OCI-M2 (cell line): ENCODE results near the gene SCYGR8.
"Not testable (repeated sequence)": the region's sequence is repeated elsewhere in the genome, so short reads cannot be mapped to it uniquely, and the experiment has no call there.

Experiments used
- DNase-seq: peaks from one replicate; lab custom pipeline; 2025; ENCODE audit not compliant: unreplicated experiment; lab: John Stamatoyannopoulos, UW

Gene SCYGR8, protein sequence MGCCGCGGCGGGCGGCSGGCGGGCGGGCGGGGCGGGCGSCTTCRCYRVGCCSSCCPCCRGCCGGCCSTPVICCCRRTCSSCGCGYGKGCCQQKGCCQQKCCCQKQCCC

DNA sequence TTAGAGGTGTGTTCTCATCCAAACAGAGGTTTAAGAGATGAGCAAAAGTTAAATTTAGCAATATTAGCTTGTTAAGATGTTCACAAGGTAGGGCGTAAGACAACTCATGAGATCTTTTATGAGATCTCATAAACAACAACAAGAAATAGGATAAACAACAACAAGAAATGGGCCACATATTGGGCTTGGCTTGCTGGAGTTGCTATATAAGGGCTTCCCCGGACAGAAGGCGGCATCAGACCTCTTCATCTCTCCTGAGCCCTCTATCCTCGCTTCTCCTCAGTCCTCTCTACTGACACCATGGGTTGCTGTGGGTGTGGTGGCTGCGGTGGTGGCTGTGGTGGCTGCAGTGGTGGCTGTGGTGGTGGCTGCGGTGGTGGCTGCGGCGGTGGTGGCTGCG is at the start of gene SCYGR8:
Gene SCYGR8 (plus strand): TSS at position 301 of the 400 bp plus-strand sequence. CDS start 0 bp downstream, at position 301.
- no peak for DNase-seq

DNA sequence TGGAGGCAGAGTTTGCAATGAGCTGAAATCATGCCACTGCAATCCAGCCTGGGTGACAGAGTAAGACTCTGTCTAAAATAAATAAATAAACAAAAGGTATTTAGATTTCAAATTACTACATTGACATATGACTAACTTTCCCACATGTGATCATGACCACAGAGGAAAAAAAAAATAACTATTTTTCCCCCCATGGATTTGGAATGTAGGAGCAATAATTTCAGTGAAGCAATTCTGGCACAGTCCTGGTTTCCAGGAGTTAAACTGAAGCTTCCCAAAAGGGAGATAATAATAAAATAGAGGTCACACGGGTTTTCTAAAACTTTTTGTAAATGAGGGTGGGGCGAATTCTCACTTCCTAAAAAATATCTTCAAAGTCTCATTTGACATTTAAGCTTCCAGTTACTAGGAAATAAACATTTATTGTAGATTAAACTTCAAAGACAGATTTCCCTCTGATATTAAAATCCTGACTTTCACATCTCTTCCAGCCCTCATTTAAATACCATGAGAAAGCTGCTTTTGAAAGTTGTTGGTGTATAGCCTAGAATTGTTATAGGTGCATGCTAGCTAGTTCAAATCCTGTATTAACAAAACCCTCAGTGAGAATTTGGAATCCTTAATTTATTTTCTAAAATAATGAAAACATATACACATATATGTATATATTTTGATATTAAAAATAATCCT is 48.6 kb upstream of the SCYGR8 start:
- DNase-seq, result no peak

DNA sequence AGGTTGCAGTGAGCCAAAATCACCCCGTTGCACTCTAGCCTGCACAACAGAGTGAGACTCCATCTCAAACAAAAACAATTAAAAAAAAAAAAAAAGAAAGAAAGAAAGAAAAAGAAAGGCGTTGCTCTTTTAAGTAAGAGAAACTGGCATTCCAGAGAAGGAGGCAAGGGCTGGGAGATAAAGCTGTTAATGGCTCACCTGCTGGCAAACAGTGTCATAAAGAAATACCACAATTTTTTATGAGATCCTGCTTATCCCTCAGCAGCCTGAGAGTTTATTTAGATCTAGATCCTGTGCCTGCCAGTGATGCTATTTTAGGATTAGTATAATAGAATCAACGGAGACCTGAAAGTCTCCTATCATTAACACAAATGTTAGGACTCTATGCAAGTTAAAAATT is 44.1 kb upstream of the SCYGR8 start:
- DNase-seq, result no peak

DNA sequence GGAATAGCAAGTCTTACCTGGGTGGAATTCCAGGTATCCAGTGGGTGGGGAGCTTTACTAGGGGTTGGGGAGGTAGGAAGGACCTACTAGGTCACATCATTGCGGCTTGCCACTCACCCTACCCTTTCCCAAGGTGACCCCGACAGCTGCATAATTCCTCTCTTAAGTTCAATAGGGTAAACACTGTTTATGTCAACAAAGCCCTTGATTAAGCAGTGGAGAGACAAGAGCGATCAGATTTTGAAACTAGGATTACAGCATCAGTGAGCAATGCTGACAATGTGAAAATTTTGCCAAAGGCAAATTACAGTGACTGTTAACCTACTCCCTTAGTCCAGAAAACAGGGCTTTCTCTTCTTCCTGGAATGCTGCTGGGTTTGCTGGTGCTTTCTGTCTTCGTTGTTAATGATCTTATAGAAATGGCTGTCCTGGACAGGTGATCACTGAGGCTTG is 42.4 kb upstream of the SCYGR8 start:
- no peak for DNase-seq

DNA sequence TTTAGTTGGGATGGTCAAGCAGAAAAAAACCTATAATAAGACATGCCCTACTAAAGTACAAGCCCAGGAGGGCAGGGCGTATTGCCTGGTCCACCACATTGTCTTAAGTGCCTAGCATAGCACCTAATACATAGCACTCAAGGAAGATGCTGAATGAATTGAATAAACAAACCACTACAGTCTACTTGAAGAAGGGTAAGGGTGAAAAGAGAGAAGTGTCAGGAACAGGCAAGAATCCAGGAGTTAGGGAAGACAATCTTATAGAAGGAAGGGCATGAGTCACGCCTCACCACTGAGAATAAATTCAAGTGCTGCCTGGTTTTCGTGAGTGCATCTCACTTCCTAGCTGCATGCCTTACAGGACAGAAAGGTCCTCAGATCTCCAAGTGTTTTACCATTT is 41.7 kb upstream of the SCYGR8 start:
- DNase-seq, result no peak

DNA sequence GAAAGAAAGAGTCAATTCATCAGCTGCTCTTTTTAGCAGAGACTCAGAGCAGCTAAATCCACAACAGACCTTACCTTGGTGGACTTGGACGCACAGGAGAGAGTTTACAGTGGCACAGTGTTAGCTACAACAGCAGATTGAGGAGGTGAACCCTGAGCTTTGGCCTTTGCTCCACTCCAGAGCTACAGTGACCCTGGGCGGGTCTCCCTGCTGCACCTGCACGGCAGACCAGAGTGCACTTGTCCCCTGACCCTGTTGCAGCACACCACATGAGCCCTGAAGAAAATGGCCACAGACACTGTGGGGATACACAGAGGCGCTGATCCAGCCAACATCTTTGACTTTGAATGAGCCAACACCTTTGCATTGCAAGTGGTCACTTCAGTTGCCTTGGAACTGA is 38.8 kb upstream of the SCYGR8 start:
- no peak for DNase-seq

DNA sequence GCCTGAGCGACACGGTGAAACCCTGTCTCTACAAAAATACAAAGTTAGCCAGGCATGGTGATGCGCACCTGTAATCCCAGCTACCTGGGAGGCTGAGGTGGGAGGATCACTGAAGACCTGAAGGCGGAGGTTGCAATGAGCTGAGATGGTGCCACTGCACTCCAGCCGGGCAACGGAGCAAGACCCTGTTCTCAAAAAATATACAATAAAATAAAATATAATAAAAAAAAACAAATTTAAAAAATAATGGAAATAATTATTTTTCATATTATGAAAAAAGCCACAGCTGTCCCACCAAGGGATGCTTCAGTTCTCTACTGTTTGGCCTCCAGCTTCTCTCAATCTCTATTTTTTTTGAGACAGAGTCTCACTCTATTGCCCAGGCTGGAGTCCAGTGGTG is 38.3 kb upstream of the SCYGR8 start:
- DNase-seq, result no peak

DNA sequence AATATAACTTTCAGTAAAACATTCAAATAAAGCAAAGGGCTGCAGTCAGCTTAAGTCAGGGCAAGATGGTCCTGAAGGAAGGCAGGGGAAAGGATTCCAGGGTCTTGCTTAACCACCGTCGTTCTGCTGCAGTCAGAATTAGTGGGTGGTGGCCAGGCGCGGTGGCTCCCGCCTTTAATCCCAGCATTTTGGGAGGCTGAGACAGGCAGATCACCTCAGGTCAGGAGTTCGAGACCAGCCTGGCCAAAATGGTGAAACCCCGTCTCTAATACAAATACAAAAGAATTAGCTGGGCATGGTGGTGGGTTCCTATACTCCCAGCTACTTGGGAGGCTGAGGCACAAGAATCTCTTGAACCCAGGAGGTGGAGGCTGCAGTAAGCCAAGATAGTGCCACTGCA is 34.7 kb upstream of the SCYGR8 start:
- DNase-seq, result no peak

DNA sequence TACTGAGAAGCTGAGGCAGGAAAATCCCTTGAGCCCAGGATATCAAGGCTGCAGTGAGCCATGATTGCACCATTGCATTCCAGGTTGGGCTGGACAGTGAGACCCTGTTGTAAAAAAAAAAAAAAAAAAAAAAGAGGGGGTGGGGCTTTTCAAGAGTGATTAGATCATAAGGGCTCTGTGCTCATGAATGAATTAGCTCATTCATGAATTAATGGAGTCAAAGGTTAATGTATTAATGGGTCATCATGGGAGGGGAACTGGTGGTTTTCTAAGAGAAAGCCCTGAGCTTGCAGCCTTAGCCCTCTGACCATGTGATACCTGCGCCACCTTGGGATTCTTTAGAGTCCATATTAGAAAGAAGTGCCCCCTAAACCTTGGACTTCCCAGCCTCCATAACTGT is 32.4 kb upstream of the SCYGR8 start:
- no peak for DNase-seq

DNA sequence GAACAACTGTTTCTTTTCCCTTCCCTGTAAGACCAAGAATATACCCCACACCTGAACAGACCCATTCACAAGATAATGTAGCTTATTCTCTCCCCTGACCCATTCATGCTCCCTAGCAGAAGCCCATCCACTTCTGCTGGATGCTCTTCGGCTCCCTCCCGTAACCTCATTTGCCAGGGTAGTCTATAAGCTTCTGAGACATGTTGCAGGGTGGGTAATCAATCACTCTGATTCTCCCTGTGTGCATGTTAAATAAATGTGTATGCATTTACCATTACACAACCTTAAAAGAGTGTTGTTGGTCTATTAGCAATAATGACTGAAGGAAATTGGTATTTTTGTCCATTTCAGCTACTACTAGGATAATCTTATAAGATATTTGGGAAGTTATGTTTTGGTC is 29.2 kb upstream of the SCYGR8 start:
- DNase-seq, result no peak

DNA sequence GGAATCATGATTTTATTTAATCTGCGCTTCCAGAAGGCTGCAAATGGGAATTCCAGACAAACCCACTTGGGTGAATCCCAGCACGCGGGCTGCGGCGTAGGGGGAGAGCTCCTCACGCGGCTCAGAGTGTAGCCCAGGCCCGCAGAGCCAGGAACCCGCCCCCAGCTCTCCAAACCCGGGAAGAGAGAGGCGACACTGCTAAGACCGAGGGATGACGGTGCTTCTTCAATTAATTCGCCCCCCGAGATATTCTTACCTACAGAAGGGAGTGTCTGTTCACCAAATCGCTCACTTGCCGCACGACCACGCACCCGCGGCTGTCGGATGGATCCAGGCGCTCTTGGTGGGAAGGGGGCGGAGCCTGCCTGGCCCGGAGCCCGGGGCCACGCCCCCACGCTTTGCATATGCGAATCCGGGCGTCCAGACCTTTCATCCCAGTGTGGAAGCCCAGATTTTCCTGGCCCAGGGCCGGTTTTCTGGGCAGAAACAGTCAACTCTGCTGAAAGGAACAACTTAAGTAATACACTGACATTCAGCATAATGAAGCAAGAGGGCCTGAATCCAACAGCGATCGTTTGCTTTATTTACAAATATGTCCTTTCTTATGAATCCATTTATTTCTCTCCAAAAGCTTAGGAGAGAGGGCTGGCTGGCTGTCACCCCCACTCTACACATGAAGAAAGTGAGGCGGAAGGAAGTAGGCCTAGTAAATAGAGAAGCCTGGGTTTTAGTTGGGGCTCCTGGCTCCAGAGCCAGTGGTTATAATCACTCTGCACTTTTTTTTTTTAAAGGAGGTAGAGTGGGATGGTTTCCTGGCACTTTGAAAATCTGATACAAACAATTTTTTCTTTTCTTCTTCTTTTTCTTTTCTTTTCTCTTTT is 27.8 kb upstream of the SCYGR8 start, which contains the start of gene SLC19A3:
Gene SLC19A3 (minus strand): TSS at position 342 of the 881 bp plus-strand sequence. CDS start 15,710 bp downstream, outside the sequence.
- DNase-seq, result no peak

DNA sequence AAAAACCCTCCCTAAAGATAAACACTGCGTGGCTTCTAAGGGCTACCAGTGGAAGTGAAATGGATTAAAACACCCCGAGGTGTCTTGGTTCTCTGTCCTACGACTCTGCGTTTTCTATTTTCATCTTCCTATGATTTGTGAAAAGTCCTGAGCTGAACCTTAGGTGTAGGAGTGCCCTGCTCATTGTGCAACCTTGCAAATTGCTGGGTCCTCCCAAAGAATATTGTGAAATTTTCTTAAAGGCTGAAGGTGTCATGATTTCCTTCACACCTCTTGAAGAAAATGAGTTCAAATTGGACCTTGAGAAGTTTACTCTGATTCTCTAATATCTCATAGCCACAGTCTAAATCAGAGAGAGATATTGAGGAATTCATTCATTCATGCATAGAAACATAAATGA is 26.1 kb upstream of the SCYGR8 start:
- no peak for DNase-seq

DNA sequence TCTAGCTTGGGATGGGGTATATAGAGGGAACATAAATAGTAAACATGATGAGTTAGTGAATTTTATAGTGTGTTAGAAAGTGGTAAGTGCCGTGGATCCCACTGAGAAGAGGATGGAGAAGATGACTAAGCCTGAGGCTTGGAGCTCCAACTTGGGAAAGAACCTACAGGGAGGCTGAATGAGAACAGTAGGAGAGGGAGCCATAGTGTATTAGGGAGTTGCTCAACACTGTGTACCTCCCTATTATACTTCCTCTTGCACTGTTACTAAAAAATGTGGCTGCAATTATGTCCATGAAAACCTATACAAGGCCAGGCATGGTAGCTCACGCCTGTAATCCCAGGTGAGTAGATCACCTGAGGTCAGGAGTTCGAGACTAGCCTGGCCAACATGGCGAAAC is 25.0 kb upstream of the SCYGR8 start:
- DNase-seq, result no peak

DNA sequence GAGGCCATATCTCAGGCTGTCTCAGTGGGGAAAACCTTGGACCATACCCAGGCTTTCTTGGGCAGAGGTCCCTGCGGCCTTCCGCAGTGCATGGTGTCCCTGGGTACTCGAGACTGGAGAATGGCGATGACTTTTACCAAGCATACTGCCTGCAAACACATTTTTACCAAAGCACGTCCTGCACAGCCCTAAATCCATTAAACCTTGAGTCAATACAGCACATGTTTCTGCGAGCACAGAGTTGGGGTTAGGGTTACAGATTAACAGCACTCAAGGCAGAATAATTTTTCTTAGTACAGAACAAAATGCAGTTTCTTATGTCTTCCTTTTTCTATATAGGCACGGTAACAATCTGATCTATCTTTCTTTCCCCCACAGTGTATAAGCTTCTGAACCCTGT is 22.9 kb upstream of the SCYGR8 start:
- not testable (repeated sequence) for DNase-seq

DNA sequence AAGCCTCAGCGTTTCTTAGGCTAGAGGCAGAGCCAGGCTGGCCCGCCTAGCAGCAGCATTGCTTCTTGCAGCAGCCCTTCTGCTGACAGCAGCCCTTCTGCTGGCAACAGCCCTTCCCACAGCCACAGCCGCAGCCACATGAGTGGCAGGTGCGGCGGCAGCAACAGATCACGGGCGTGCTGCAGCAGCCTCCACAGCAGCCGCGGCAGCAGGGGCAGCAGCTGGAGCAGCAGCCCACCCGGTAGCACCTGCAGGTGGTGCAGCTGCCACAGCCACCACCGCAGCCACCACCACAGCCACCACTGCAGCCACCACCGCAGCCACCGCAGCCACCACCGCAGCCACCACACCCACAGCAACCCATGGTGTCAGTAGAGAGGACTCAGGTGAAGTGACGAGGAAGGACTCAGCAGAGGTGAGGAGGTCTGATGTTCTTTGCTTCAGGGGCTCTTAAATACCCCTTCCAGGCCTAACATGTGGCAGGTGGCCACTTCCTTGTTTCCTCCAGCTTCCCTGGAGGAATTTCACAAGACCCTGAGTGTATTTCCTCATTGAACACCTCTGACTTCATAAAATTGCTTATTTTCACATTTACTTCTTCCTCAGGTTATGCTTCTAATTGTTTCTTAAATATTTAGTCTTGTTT is 21.2 kb upstream of the SCYGR8 start, which contains the start of gene SCYGR6:
Gene SCYGR6 (minus strand): TSS at position 364 of the 646 bp plus-strand sequence. CDS start 0 bp downstream, at position 364.
- DNase-seq, result no peak

DNA sequence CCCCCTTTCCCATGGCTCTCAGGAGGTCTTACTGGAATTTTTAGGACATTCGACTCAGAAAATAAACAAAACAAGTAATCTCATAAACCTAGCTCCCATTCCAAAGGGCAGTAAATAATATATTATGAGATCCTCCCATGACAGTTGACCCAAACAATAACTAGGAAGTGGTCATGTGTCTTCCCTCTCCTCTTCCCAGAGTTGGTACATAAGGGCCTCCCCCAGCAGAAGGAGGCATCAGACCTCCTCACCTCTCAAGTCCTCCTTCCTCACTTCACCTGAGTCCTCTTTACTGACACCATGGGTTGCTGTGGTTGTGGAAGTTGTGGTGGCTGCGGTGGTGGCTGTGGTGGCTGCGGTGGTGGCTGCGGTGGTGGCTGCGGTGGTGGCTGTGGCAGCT is 17.7 kb upstream of the SCYGR8 start, which contains the start of gene SCYGR7:
Gene SCYGR7 (plus strand): TSS at position 301 of the 400 bp plus-strand sequence. CDS start 0 bp downstream, at position 301.
- DNase-seq, result no peak

DNA sequence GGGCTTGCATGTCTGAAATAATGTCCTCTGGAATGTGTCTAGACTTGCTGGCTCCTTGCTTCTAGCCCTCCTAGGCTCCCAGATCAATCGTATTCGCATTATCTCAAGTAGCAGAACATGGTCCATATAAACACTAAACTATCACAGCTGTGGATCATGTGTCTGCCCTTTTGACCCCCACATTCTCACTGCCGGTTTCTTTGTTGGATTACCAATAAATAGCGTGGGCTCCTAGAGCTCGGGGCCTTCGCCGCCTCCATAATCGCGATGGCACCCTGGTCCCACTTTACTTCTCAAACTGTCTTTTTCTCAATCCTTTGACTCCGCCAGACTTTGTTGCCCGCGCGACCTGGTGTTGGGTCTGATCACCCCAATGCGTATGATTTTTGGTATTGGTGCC is 6.3 kb upstream of the SCYGR8 start:
- no peak for DNase-seq

DNA sequence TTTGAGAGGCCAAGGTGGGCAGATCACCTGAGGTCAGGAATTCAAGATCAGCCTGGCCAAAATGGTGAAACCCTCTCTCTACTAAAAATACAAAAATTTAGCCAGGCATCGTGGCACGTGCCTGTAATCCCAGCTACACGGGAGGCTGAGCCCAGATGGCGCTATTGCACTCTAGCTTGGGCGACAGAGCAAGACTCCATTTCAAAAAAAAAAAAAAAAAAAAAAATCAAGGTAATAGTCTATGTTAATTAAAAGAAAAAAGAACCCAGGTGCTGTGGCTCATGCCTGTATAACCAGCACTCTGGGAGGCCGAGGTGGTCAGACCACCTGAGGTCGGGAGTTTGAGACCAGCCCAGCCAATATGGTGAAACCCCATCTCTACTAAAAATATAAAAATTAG is 5.0 kb upstream of the SCYGR8 start:
- DNase-seq, result not testable (repeated sequence)

DNA sequence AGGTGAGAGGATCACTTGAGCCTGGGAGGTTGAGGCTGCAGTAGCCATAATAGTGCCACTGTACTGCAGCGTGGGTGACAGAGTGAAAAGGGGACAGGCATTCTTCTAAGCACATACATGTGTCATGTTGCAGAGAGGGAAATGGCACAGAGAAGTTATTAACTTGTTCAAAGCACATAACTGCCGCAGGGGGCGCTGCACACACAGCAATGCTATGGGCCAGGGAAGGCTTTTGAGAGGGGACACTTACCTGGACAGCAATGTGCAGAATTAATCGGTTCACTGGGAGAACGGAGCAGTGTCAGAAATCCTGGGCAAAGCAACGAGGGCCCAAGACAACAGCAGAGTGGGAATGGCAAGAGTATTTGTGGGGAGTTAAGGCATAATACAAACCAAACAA is 2.4 kb downstream of the SCYGR8 start:
- no peak for DNase-seq

DNA sequence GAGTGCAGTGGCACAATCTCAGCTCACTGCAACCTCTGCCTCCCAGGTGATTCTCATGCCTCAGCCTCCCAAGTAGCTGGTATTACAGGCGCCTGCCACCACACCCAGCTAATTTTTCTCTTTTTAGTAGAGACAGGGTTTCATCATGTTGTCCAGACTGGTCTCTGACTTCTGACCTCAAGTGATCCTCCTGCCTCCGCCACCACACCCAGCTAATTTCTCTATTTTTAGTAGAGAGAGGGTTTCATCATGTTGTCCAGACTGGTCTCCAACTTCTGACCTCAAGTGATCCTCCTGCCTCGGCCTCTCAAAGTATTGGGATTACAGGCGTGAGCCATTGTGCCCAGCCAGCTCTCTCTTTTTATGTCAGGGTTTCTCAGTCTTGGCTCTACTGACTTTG is 10.6 kb downstream of the SCYGR8 start:
- DNase-seq, result not testable (repeated sequence)
